Choroid plexus epithelial cell (primary cell): ENCODE measurements around the gene SRP9.

Experiments
- DNase-seq: peaks from one replicate; pipeline ENCODE4 v3.0.0-alpha.2; 2010; ENCODE audit warnings: low read depth
- H3K4me3 ChIP-seq: 2 replicates; pipeline ENCODE4 v1.5.1; 2011; ENCODE audit warnings: low read depth, mild to moderate bottlenecking, control low read depth, low read length, moderate library complexity
- CTCF ChIP-seq: conservative IDR thresholded peaks from 2 replicates; pipeline ENCODE4 v1.5.1; 2011; ENCODE audit warnings: low read depth, mild to moderate bottlenecking, control low read depth, inconsistent platforms, low read length, moderate library complexity

SRP9 gene

GRCh38 chr1:225819346-225820192, 41.9 kb downstream of the SRP9 start:
- TF ChIP-seq CTCF = no peak
- DNase-seq = peak; percentile 31
- no peak overlapping the region for H3K4me3 ChIP-seq

DNA sequence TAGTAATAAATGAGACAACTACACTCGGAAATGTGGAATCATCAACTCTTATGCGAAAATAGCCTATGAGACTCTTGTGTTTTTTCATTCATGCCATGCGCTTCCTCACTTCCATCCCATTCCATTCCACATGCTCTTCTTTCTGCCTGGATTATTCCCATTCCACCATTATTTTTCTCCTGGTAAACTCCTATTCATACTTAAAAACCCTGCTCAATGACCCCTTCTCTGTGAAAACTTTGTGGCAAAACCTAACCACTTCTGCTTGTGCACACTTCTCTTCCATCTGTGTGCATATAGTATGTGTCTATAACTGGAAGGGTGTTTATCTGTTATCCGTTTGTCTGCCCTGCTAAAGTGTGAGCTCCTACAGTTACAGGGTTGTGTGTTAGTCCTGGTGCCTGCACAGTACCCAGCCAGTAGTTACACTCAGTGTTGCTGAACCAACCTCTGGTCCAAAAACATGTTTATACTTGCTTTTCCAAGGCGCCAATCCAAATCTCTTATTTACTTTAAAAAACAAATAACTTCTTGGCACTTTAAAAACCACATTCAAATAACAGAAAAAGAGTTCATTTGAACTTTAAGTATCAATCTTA, 43.0 kb downstream of the SRP9 start:
- no peak overlapping the region for H3K4me3 ChIP-seq
- no peak for DNase-seq
- no peak for TF ChIP-seq CTCF

GRCh38 chr1:225822655-225823403, 45.2 kb downstream of the SRP9 start:
- no peak for TF ChIP-seq CTCF

DNA sequence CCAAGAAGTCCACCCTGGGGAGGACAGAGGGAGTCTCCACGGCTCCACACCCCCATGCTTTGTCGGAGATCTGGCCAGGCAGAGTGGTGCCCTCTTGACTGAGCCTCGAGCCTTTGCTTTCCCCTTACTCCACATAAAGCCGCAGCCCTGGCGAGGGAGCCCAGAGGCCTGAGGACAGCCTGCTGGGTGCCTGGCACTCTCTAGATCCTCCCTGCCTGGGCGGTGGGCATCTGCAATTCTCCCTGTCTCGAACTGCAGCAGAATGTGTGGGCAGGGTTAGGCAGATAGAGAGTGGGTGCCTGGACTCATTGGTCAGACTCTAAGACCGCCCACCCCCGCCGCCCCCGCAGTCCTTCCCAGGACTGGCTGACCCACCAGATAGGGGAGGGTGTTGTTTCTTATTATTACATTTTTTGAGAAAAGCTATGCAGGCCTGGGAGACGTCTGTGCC, 46.2 kb downstream of the SRP9 start:
- H3K4me3 ChIP-seq = no peak overlapping the region
- DNase-seq = no peak
- no peak for TF ChIP-seq CTCF

More at GRCh38 chr1:225822655-225823403, 45.2 kb downstream of the SRP9 start:
- H3K4me3 ChIP-seq = no peak overlapping the region
- DNase-seq = no peak

- no peak for DNase-seq
- H3K4me3 ChIP-seq = no peak overlapping the region
- TF ChIP-seq CTCF = no peak
These were observed 46.9 kb downstream of the SRP9 start for GRCh38 chr1:225824533-225824941.

GRCh38 chr1:225825078-225825477, 47.5 kb downstream of the SRP9 start:
- H3K4me3 ChIP-seq = no peak overlapping the region
- no peak for TF ChIP-seq CTCF
- DNase-seq = no peak
